Epithelial cell of proximal tubule (primary cell): Measurements from ENCODE around the gene ANKRD13D. TPM values are rescaled to one million over a fixed set of nuclear protein-coding genes. Genes with fewer than 3 reads are reported as not detected.
A peak's percentile ranks its signal among the peaks of the same experiment; 100 is the strongest.

Experiments
- DNase-seq: peaks from one replicate; pipeline ENCODE4 v3.0.0-alpha.2; 2011; ENCODE audit warnings: low read depth
- H3K4me3 ChIP-seq: 2 replicates; pipeline ENCODE4 v1.5.1; 2011; ENCODE audit warnings: low read depth, mild to moderate bottlenecking, low read length
- CTCF ChIP-seq: conservative IDR thresholded peaks from 2 replicates; pipeline ENCODE4 v1.5.1; 2012; ENCODE audit warnings: low read depth, mild to moderate bottlenecking, low read length
- total RNA-seq: library from RNA; depleted of rRNA; stranded (reverse); fragments of >200 nt; gene quantifications from 2 replicates; pipeline ENCODE4 v1.2.3, GENCODE V29; 2015

Gene ANKRD13D
- total RNA-seq, 1 donor from 2014 or later, result 32.3 TPM

- DNase-seq, result no peak
Observed at GRCh38 chr11:67247946-67248550, 41.1 kb upstream of the ANKRD13D start.

GRCh38 chr11:67248653-67249052 is 40.5 kb upstream of the ANKRD13D start:
- DNase-seq, result no peak
- no peak for TF ChIP-seq CTCF
- H3K4me3 ChIP-seq, result no peak overlapping the region

More at GRCh38 chr11:67247946-67248550, 41.1 kb upstream of the ANKRD13D start:
- H3K4me3 ChIP-seq, result no peak overlapping the region
- no peak for TF ChIP-seq CTCF

GRCh38 chr11:67250059-67251043 is 38.8 kb upstream of the ANKRD13D start:
- TF ChIP-seq CTCF, result no peak
- no peak overlapping the region for H3K4me3 ChIP-seq
- DNase-seq, result no peak

GRCh38 chr11:67251841-67252240 is 37.3 kb upstream of the ANKRD13D start:
- H3K4me3 ChIP-seq, result no peak overlapping the region
- DNase-seq, result no peak
- TF ChIP-seq CTCF, result no peak

GRCh38 chr11:67252831-67253239 is 36.3 kb upstream of the ANKRD13D start:
- no peak for DNase-seq
- no peak overlapping the region for H3K4me3 ChIP-seq
- peak; percentile 54 for TF ChIP-seq CTCF

GRCh38 chr11:67253872-67254624 is 35.1 kb upstream of the ANKRD13D start:
- no peak overlapping the region for H3K4me3 ChIP-seq
- TF ChIP-seq CTCF, result no peak
- no peak for DNase-seq
